Mucosa of descending colon (tissue), 3 donors: ENCODE measurements around the gene STIMATE. TPM values are rescaled to one million over a fixed set of nuclear protein-coding genes. Genes with fewer than 3 reads are reported as not detected.
A peak's percentile ranks its signal among the peaks of the same experiment; 100 is the strongest.

ENCODE experiments used
- ATAC-seq: fragments of 200-7000 bp; cut with Tn5 transposase; one replicate; pipeline ENCODE4 v1.9.1; 2020; ENCODE audit warnings: mild to moderate bottlenecking, moderate library complexity
- DNase-seq, 3 donors: peaks; one replicate each; pipeline ENCODE4 v3.0.0-alpha.2; 2020
- H3K36me3 ChIP-seq: fragments of 200-600 bp; one replicate; pipeline ENCODE4 v1.8.0; 2021; ENCODE audit warnings: low read depth, mild to moderate bottlenecking
- H3K4me1 ChIP-seq: fragments of 200-600 bp; one replicate; pipeline ENCODE4 v1.8.0; 2021; ENCODE audit warnings: low read depth, mild to moderate bottlenecking
- H3K4me3 ChIP-seq: fragments of 200-600 bp; one replicate; pipeline ENCODE4 v1.8.0; 2021; ENCODE audit warnings: mild to moderate bottlenecking
- H3K9me3 ChIP-seq: fragments of 200-600 bp; one replicate; pipeline ENCODE4 v1.8.0; 2021; ENCODE audit warnings: mild to moderate bottlenecking
- intact Hi-C, 2 donors: fragments of 100-400 bp; cut with DNase I in 1 of 2; cut with micrococcal nuclease in 1 of 2; formaldehyde crosslinking; loops; one replicate each; pipeline versions ENCODE4 v1.11.0 to v1.11.1; 2022; cut with DNase I, micrococcal nuclease
- total RNA-seq, 3 donors: library from RNA; stranded (reverse); fragmentation: NEBNext Ultra II Directional in 2 of 3; extraction: Animal tissue kit (Norgen Biotek cat#: 25700) in 2 of 3; gene quantifications; one replicate each; pipeline versions ENCODE4 v1.2.1 to v1.2.4, GENCODE V29; 2021 to 2023
- TF ChIP-seq, protein P1 (sequence below): fragments of 200-600 bp; IDR thresholded peaks from one replicate; pipeline ENCODE4 v1.8.0; 2022; ENCODE audit warnings: antibody characterized with exemption, mild to moderate bottlenecking
- donor health status: DM: no; HTN: no; CAD: no; lungs with moderate emphysema.
- donor health status: DM: no; HTN: no; CAD: no.
- donor health status: DM: no; HTN: yes; CAD: no.

Gene STIMATE
- total RNA-seq, 3 donors from 2014 or later = 9.3 to 14.8 (median 11.1) TPM

DNA sequence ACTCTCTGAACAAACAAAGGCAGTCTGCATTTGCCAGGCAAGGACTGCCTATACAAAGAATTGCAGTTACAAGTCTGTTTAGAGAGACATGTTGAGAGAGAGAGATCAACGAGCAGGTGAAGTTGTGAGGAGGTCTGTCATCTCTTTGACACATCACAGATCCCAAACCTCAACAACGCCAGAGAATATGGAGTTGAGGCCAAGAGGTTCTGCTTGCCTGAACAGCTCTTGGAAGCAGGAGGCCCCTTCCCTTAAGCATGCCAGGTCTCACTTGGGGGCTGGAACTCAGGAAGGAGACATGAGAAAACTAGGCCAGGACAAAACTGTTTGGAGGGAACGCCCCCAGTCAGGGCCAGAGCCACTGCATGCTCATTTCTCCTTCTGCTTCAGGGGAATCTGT, 40.2 kb downstream of the STIMATE start:
- intact Hi-C loops = no loop called here
- Histone ChIP-seq H3K4me3 (no peak overlapping the region), H3K4me1 (no peaks in the 10 kb centered on the region), H3K36me3 (no peaks in the 10 kb centered on the region), H3K9me3 (no peaks in the 10 kb centered on the region)
- ATAC-seq (no peak), DNase-seq (no peak)
- TF ChIP-seq, protein P1, sequence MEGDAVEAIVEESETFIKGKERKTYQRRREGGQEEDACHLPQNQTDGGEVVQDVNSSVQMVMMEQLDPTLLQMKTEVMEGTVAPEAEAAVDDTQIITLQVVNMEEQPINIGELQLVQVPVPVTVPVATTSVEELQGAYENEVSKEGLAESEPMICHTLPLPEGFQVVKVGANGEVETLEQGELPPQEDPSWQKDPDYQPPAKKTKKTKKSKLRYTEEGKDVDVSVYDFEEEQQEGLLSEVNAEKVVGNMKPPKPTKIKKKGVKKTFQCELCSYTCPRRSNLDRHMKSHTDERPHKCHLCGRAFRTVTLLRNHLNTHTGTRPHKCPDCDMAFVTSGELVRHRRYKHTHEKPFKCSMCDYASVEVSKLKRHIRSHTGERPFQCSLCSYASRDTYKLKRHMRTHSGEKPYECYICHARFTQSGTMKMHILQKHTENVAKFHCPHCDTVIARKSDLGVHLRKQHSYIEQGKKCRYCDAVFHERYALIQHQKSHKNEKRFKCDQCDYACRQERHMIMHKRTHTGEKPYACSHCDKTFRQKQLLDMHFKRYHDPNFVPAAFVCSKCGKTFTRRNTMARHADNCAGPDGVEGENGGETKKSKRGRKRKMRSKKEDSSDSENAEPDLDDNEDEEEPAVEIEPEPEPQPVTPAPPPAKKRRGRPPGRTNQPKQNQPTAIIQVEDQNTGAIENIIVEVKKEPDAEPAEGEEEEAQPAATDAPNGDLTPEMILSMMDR = no peak

- intact Hi-C loops = no loop called here
- H3K9me3 ChIP-seq = no peaks in the 10 kb centered on the region
- TF ChIP-seq, protein P1 = no peak
- DNase-seq (no peak), ATAC-seq (no peak)
- no peaks in the 10 kb centered on the region for H3K4me1 ChIP-seq
- no peak overlapping the region for H3K4me3 ChIP-seq
- no peaks in the 10 kb centered on the region for H3K36me3 ChIP-seq
Observed at GRCh38 chr3:52856666-52857065, 40.7 kb downstream of the STIMATE start.

DNA sequence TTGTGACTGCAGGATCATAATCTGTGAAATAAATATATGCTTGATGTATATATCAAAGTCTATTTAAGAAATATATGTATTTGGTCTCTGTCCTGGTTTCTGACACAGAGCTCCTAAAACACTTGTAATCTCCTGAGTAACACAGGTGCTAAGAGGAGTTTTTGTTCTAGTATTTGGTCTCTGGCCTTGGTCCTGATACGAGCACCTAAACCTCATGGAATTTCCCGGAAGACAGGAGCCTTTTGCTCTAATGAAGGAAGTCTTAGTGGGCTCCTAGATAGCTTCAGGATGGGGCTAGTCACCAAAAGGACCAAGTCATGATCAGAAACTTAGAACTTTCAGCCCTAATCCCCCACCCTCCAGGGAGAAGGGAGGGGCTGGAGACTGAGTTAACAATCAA, 43.3 kb downstream of the STIMATE start:
- intact Hi-C loops = no loop called here
- no peaks in the 10 kb centered on the region for H3K36me3 ChIP-seq
- H3K4me1 ChIP-seq = no peaks in the 10 kb centered on the region
- ATAC-seq (no peak), DNase-seq (no peak)
- H3K4me3 ChIP-seq = no peak overlapping the region
- TF ChIP-seq, protein P1 = no peak
- no peaks in the 10 kb centered on the region for H3K9me3 ChIP-seq

- DNase-seq (no peak), ATAC-seq (no peak)
- Histone ChIP-seq H3K4me1 (no peaks in the 10 kb centered on the region), H3K4me3 (no peak overlapping the region), H3K9me3 (no peaks in the 10 kb centered on the region), H3K36me3 (no peaks in the 10 kb centered on the region)
- intact Hi-C loops = no loop called here
- TF ChIP-seq, protein P1 = no peak
Observed at GRCh38 chr3:52852419-52852818, 44.9 kb downstream of the STIMATE start.

DNA sequence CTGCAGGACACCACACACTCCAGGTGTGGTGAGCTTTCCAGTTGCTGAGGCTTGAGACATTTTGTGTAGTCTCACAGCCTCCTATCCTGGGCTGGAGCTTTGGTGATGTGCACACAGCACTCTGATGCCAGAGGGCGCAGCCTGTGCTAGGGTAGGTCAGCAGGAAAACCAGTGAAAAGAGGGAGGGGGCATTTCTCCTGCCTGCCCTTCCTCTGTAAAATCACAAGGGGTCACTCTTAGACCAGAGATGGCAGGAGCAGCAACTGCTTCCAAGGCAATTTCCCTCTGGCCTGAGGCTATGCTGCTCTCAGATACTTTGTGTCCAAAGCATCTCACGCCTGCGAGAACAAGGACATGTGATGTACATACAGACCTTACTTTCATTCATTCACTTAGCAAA, 46.0 kb downstream of the STIMATE start:
- H3K4me1 ChIP-seq = no peaks in the 10 kb centered on the region
- intact Hi-C loops = no loop called here
- no peaks in the 10 kb centered on the region for H3K36me3 ChIP-seq
- ATAC-seq (peak; percentile 76), DNase-seq (peak in 1 of 3 donors; percentile 12)
- TF ChIP-seq, protein P1 = no peak
- no peak overlapping the region for H3K4me3 ChIP-seq
- H3K9me3 ChIP-seq = no peaks in the 10 kb centered on the region

- no peaks in the 10 kb centered on the region for H3K36me3 ChIP-seq
- no peak for DNase-seq
- no peaks in the 10 kb centered on the region for H3K4me1 ChIP-seq
- intact Hi-C loops = no loop called here
- no peaks in the 10 kb centered on the region for H3K9me3 ChIP-seq
- no peak for ATAC-seq
- no peak overlapping the region for H3K4me3 ChIP-seq
- TF ChIP-seq, protein P1 = no peak
Observed at GRCh38 chr3:52849656-52850055, 47.7 kb downstream of the STIMATE start.
